Endodermal cell (in vitro differentiated cells): ENCODE data around the gene VWCE. TPM values are rescaled to one million over a fixed set of nuclear protein-coding genes. Genes with fewer than 3 reads are reported as not detected.
"Not testable (repeated sequence)": the region's sequence is repeated elsewhere in the genome, so short reads cannot be mapped to it uniquely, and the experiment has no call there.

Experiments
- DNase-seq: peaks from one replicate; pipeline ENCODE4 v3.0.0-alpha.2; 2017
- H3K27ac ChIP-seq: 2 replicates; pipeline ENCODE4 v1.5.1; 2013; ENCODE audit warnings: mild to moderate bottlenecking, low read depth, low read length, moderate library complexity
- H3K27me3 ChIP-seq: 2 replicates; pipeline ENCODE4 v1.6.1; 2013; ENCODE audit warnings: mild to moderate bottlenecking, low read length, moderate library complexity; ENCODE audit not compliant: insufficient read depth, control insufficient read depth, poor library complexity, severe bottlenecking
- H3K36me3 ChIP-seq: 2 replicates; pipeline ENCODE4 v1.7.0; 2013; ENCODE audit warnings: mild to moderate bottlenecking, low read length, moderate library complexity; ENCODE audit not compliant: control insufficient read depth, insufficient read depth
- H3K4me1 ChIP-seq: one replicate; pipeline ENCODE4 v1.7.0; 2013; ENCODE audit warnings: low read length; ENCODE audit not compliant: control insufficient read depth, insufficient read depth
- H3K4me3 ChIP-seq: 2 replicates; pipeline ENCODE4 v1.5.1; 2013; ENCODE audit warnings: mild to moderate bottlenecking, low read length, moderate library complexity
- H3K9ac ChIP-seq: 2 replicates; pipeline ENCODE4 v1.6.1; 2013; ENCODE audit warnings: mild to moderate bottlenecking, low read length, moderate library complexity; ENCODE audit not compliant: poor library complexity, severe bottlenecking; ENCODE audit errors: extremely low read depth
- H3K9me3 ChIP-seq: 2 replicates; pipeline ENCODE4 v1.6.1; 2013; ENCODE audit warnings: mild to moderate bottlenecking, low read length, moderate library complexity; ENCODE audit not compliant: control insufficient read depth
- H3K27ac Mint-ChIP-seq: 2 replicates; pipeline ENCODE4 v1.8.0; 2020; ENCODE audit warnings: mixed read lengths
- H3K27me3 Mint-ChIP-seq: 2 replicates; pipeline ENCODE4 v1.8.0; 2021; ENCODE audit warnings: mild to moderate bottlenecking, mixed read lengths; ENCODE audit not compliant: insufficient read depth
- H3K36me3 Mint-ChIP-seq: 2 replicates; pipeline ENCODE4 v1.8.0; 2020; ENCODE audit warnings: low read depth, mixed read lengths
- H3K4me1 Mint-ChIP-seq: 2 replicates; pipeline ENCODE4 v1.8.0; 2020; ENCODE audit warnings: mixed read lengths
- H3K4me3 Mint-ChIP-seq: 2 replicates; pipeline ENCODE4 v1.8.0; 2020; ENCODE audit warnings: mild to moderate bottlenecking, moderate library complexity, mixed read lengths
- H3K9me3 Mint-ChIP-seq: 2 replicates; pipeline ENCODE4 v1.8.0; 2020; ENCODE audit warnings: mild to moderate bottlenecking, mixed read lengths
- WGBS, 2 experiments: methylation state at CpG; one replicate each; pipeline versions ENCODE4 v1.1.5 to v1.1.7; 2013; ENCODE audit warnings: missing lambda C conversion rate in 2 of 2, mixed read lengths in 1 of 2; ENCODE audit not compliant: insufficient coverage in 1 of 2, insufficient read length in 1 of 2; 5-methylcytosine and 5-hydroxymethylcytosine counted together
- total RNA-seq, 2 donors: library from RNA; stranded (reverse); fragmentation: NEBNext Ultra II Directional in 1 of 2; extraction: Animal tissue kit (Norgen Biotek cat#: 25700) in 1 of 2; gene quantifications; 2 replicates in 1 of 2; 3 replicates in 1 of 2; pipeline ENCODE4 v1.2.1, GENCODE V29; 2021

The VWCE gene
- total RNA-seq, 2 donors from 2014 or later = 7.2 to 13.3 TPM

DNA sequence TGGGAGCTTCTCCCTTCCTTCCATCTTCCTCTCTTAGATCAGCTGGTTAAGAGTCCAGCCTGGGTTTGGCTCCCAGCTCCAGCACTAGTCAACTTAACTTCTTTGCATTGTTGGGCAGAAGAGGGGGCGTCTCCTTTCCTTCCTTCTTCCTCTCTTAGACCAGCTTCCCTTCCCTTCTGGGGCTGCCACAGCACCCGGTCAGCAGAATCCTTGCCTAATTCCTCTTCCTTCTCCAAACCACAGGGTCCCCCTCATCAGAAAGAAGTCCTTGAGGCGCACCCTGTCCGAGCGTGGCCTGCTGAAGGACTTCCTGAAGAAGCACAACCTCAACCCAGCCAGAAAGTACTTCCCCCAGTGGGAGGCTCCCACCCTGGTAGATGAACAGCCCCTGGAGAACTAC is 53.6 kb downstream of the VWCE start:
- not testable (repeated sequence) for H3K4me1 ChIP-seq, H3K4me3 ChIP-seq, H3K9ac ChIP-seq, H3K36me3 Mint-ChIP-seq, H3K27me3 ChIP-seq, H3K27ac Mint-ChIP-seq, H3K4me1 Mint-ChIP-seq, H3K27me3 Mint-ChIP-seq, DNase-seq, H3K27ac ChIP-seq, H3K4me3 Mint-ChIP-seq, H3K9me3 ChIP-seq, H3K36me3 ChIP-seq, H3K9me3 Mint-ChIP-seq
- WGBS, 2 experiments = no CpG with 5 or more reads among the region's 5 CpGs

DNA sequence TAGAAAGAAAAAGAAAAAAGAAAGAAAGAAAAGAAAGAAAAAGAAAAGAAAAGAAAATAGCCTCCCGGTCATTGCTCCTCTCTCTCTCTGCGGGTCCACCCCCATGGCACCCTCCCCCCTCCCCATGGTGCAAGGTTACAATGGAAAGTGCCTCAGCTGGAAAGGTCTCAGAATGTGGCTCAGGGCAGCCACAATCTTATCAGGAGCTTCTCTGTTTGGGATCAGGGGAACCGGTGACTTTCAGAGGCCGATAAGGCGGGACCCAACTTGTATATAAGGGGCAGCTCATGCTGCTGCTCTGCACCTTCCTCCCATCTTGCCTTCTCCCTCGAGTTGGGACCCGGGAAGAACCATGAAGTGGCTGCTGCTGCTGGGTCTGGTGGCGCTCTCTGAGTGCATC is 54.2 kb downstream of the VWCE start, which contains the start of gene PGA5:
PGA5 (plus strand) TSS at position 301 of the 400 bp plus-strand sequence; CDS start at position 353, 52 bp downstream.
- H3K27ac ChIP-seq, H3K27me3 ChIP-seq, H3K9ac ChIP-seq, H3K4me3 ChIP-seq, H3K4me3 Mint-ChIP-seq, H3K27me3 Mint-ChIP-seq, H3K9me3 ChIP-seq, H3K36me3 ChIP-seq, H3K9me3 Mint-ChIP-seq, H3K4me1 ChIP-seq, H3K36me3 Mint-ChIP-seq, DNase-seq, H3K4me1 Mint-ChIP-seq, H3K27ac Mint-ChIP-seq: not testable (repeated sequence)
- WGBS, 2 experiments = no CpG with 5 or more reads among the region's 8 CpGs

DNA sequence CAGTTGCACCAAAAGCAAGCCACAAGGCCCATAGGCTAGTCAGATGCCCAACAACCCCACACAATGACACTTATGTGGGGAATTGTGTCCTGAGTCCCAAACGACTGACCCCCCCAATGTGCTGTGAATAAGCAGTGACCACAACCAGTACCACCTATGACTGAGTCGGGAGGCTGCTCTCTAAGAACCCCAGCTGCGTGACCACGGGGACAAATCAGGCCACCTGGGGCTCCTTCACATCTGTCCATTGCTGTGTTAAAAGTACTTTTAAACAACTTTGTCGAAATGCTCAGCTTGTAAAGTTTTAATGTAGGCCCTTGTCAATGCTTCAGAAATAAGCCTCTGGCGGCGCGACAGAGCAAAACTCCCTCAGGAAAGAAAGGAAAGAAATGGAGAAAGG is 54.8 kb downstream of the VWCE start:
- not testable (repeated sequence) for H3K9me3 ChIP-seq, H3K4me1 Mint-ChIP-seq, DNase-seq, H3K27me3 Mint-ChIP-seq, H3K27me3 ChIP-seq, H3K36me3 ChIP-seq, H3K36me3 Mint-ChIP-seq, H3K9ac ChIP-seq, H3K9me3 Mint-ChIP-seq, H3K27ac ChIP-seq, H3K4me3 Mint-ChIP-seq, H3K4me1 ChIP-seq, H3K27ac Mint-ChIP-seq, H3K4me3 ChIP-seq
- 47 to 62% methylated on average over 4 to 5 of the region's 8 CpGs for WGBS, 2 experiments

DNA sequence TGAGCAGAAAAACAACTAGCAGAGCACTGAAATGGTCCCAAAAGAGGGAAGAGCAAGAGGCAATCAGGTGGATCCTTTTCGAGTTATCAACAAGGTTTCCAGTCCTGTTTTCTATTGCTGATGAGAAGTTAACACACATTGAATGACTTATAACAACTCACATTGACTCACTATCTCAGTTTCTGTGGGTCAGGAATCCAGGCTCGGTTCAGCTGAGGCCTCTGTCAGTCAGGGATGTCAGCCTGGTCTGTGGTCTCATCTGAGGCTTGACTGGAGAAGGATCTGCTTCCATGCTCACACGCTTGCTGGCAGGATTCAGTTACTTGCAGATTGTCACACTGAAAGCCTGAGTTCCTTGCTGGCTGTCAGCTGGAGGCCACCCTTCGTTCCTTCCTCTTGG is 58.0 kb downstream of the VWCE start:
- H3K4me3 Mint-ChIP-seq, H3K4me1 ChIP-seq, H3K4me3 ChIP-seq, H3K9me3 Mint-ChIP-seq, H3K27ac ChIP-seq, H3K27me3 Mint-ChIP-seq, H3K27me3 ChIP-seq, H3K36me3 Mint-ChIP-seq, H3K4me1 Mint-ChIP-seq, H3K27ac Mint-ChIP-seq, DNase-seq, H3K9ac ChIP-seq, H3K36me3 ChIP-seq, H3K9me3 ChIP-seq: not testable (repeated sequence)
- WGBS, 2 experiments = no CpG with 5 or more reads among the region's 4 CpGs

DNA sequence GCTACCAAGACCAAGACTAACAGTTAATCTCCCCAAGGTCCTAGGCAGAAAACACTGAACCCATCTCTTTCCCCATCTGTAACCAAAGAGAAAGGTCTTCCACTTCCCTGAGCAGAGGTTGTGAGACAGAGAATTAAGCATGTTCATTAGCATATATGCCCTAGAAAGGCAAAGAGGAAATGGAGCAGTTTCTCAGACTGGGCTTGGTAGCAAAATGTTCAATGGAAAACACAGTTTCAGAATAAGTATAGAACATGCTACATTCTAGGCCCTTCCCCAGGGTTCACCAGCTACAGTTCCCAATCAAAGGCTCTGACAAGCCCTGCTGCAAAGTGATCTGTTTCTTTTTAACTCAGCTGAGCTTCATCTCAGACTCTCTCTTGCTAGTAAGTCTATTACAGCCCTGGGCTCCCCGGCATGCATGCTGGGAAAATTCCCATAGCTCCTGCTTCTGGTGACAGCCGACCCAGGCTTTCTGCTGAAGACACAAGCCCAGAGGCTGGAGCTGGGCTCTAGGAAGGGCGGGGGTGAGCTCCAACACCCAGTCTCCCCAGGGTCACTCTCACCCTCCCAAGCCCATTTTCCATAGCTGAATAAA is 62.5 kb downstream of the VWCE start:
- WGBS, 2 experiments = no CpG with 5 or more reads among the region's 3 CpGs
- H3K27me3 ChIP-seq, H3K36me3 ChIP-seq, H3K27ac Mint-ChIP-seq, H3K4me3 ChIP-seq, H3K9me3 Mint-ChIP-seq, DNase-seq, H3K27me3 Mint-ChIP-seq, H3K4me1 Mint-ChIP-seq, H3K9me3 ChIP-seq, H3K4me3 Mint-ChIP-seq, H3K4me1 ChIP-seq, H3K27ac ChIP-seq, H3K36me3 Mint-ChIP-seq, H3K9ac ChIP-seq: not testable (repeated sequence)

DNA sequence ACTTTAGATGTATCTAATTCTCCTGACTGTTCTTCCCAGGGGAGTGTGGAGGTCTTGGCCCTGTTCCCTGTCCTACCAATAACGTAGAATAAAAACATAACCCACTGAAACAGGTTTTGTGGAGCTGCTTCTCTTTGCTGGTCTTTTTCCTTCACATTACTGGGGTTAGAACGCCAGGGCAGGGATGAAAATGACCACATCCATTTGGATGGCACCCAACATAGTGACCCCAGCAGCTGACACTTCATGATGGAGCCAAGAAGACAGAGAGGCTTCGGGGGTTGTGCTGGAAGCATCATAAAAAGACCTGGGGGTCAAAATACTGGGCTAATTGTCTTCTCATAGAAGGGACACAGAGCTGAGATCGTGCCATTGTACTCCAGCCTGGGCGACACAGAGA is 63.5 kb downstream of the VWCE start:
- not testable (repeated sequence) for H3K27me3 Mint-ChIP-seq, H3K9ac ChIP-seq, H3K4me3 Mint-ChIP-seq, H3K36me3 ChIP-seq, DNase-seq, H3K36me3 Mint-ChIP-seq, H3K4me3 ChIP-seq, H3K9me3 ChIP-seq, H3K27me3 ChIP-seq, H3K4me1 ChIP-seq, H3K27ac Mint-ChIP-seq, H3K4me1 Mint-ChIP-seq, H3K9me3 Mint-ChIP-seq, H3K27ac ChIP-seq
- WGBS, 2 experiments = no CpG with 5 or more reads among the region's 5 CpGs

DNA sequence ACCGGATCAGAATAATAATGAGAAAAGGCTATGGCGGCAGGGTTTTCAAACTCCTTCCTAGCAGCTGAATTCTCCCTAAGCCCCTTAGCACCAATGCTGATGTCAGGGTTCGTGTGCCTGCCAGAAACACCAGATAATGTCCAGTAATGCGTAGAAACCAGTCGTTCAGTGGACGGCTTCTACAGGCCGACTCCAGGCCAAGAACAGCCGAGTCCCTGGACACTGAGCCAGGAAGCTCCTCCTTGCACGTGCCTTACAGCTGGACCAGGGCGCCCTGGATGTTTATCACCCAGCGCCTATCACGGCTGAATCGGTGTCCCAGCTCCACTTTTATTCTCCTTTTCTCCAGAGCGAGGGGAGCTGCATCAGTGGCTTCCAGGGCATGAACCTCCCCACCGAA is 64.1 kb downstream of the VWCE start:
- not testable (repeated sequence) for H3K4me1 Mint-ChIP-seq, H3K9me3 Mint-ChIP-seq, DNase-seq, H3K27ac ChIP-seq, H3K4me3 ChIP-seq, H3K27me3 ChIP-seq, H3K36me3 Mint-ChIP-seq, H3K9me3 ChIP-seq, H3K36me3 ChIP-seq, H3K27me3 Mint-ChIP-seq, H3K9ac ChIP-seq, H3K4me3 Mint-ChIP-seq, H3K27ac Mint-ChIP-seq, H3K4me1 ChIP-seq
- no CpG with 5 or more reads among the region's 15 CpGs for WGBS, 2 experiments
